Activated CD4-positive, alpha-beta T cell treated with anti-CD3 and anti-CD28 coated beads, Interleukin-2, amount 50 U/mL, for 48 hours (primary cell): Measurements from ENCODE around the gene MSI2.

Source experiments
- DNase-seq, 2 experiments: peaks; one replicate each; pipeline ENCODE4 v3.0.0-alpha.2; 2020

The MSI2 gene

GRCh38 chr17:57515662-57516211, 259.4 kb downstream of the MSI2 start:
- DNase-seq: no peak

GRCh38 chr17:57516290-57517230, 260.2 kb downstream of the MSI2 start:
- no peak for DNase-seq

GRCh38 chr17:57517273-57517631, 260.9 kb downstream of the MSI2 start:
- no peak for DNase-seq

GRCh38 chr17:57517632-57518456, 261.5 kb downstream of the MSI2 start:
- no peak for DNase-seq

GRCh38 chr17:57518587-57519581, 262.6 kb downstream of the MSI2 start:
- no peak for DNase-seq

- no peak for DNase-seq
Measured at GRCh38 chr17:57519800-57520199, 263.5 kb downstream of the MSI2 start.

- no peak for DNase-seq
Measured at GRCh38 chr17:57521606-57522005, 265.3 kb downstream of the MSI2 start.

GRCh38 chr17:57522042-57523005, 266.0 kb downstream of the MSI2 start:
- DNase-seq: no peak

GRCh38 chr17:57523926-57524632, 267.8 kb downstream of the MSI2 start:
- DNase-seq: no peak

GRCh38 chr17:57524839-57525568, 268.7 kb downstream of the MSI2 start:
- no peak for DNase-seq

- no peak for DNase-seq
Measured at GRCh38 chr17:57527221-57528057, 271.1 kb downstream of the MSI2 start.

GRCh38 chr17:57528058-57528451, 271.7 kb downstream of the MSI2 start:
- no peak for DNase-seq

- no peak for DNase-seq
Measured at GRCh38 chr17:57530026-57530425, 273.7 kb downstream of the MSI2 start.

- no peak for DNase-seq
Measured at GRCh38 chr17:57530508-57530907, 274.2 kb downstream of the MSI2 start.

GRCh38 chr17:57531078-57531477, 274.8 kb downstream of the MSI2 start:
- no peak for DNase-seq

- no peak for DNase-seq
Measured at GRCh38 chr17:57531648-57532504, 275.6 kb downstream of the MSI2 start.

- DNase-seq: no peak
Measured at GRCh38 chr17:57532556-57532955, 276.2 kb downstream of the MSI2 start.

- no peak for DNase-seq
Measured at GRCh38 chr17:57532966-57533365, 276.6 kb downstream of the MSI2 start.
